H9 (cell line): ENCODE data around the gene TMEM250. TPM values are rescaled to one million over a fixed set of nuclear protein-coding genes. Genes with fewer than 3 reads are reported as not detected.

Source experiments
- DNase-seq: peaks from one replicate; pipeline ENCODE4 v3.0.0-alpha.2; 2017
- H2AFZ ChIP-seq: one replicate; pipeline ENCODE4 v1.6.1; 2013; ENCODE audit warnings: mild to moderate bottlenecking, low read length, control low read depth, moderate library complexity
- H2AK5ac ChIP-seq: 2 replicates; pipeline ENCODE4 v1.6.1; 2013; ENCODE audit warnings: low read length, control low read depth, mixed read lengths; ENCODE audit not compliant: insufficient read length
- H2BK120ac ChIP-seq: one replicate; pipeline ENCODE4 v1.6.1; 2013; ENCODE audit warnings: low read depth, mild to moderate bottlenecking, low read length, control low read depth, inconsistent platforms; ENCODE audit not compliant: poor library complexity, severe bottlenecking
- H2BK12ac ChIP-seq: 2 replicates; pipeline ENCODE4 v1.6.1; 2013; ENCODE audit warnings: low read length, control low read depth, mixed read lengths, low read depth; ENCODE audit not compliant: insufficient read length
- H2BK15ac ChIP-seq: 2 replicates; pipeline ENCODE4 v1.6.1; 2013; ENCODE audit warnings: low read depth, low read length, control low read depth
- H2BK20ac ChIP-seq: one replicate; pipeline ENCODE4 v1.6.1; 2013; ENCODE audit warnings: low read depth, mild to moderate bottlenecking, low read length, control low read depth, inconsistent platforms; ENCODE audit not compliant: poor library complexity, severe bottlenecking
- H2BK5ac ChIP-seq: 2 replicates; pipeline ENCODE4 v1.6.1; 2013; ENCODE audit warnings: low read length, control low read depth, mixed read lengths; ENCODE audit not compliant: insufficient read length
- H3K14ac ChIP-seq: 2 replicates; pipeline ENCODE4 v1.6.1; 2013; ENCODE audit warnings: low read length, control low read depth; ENCODE audit not compliant: insufficient read depth
- H3K18ac ChIP-seq: 2 replicates; pipeline ENCODE4 v1.6.1; 2013; ENCODE audit warnings: low read depth, mild to moderate bottlenecking, mixed read lengths, low read length, control low read depth; ENCODE audit not compliant: insufficient read length
- H3K23ac ChIP-seq: 2 replicates; pipeline ENCODE4 v1.6.1; 2013; ENCODE audit warnings: low read length, control low read depth, mixed read lengths, low read depth; ENCODE audit not compliant: insufficient read length
- H3K23me2 ChIP-seq: 2 replicates; pipeline ENCODE4 v1.6.1; 2013; ENCODE audit warnings: low read depth, mild to moderate bottlenecking, mixed read lengths, low read length, control low read depth; ENCODE audit not compliant: insufficient read length, poor library complexity, severe bottlenecking
- H3K27ac ChIP-seq: 2 replicates; pipeline ENCODE4 v1.5.1; 2013; ENCODE audit warnings: low read length, control low read depth, mixed read lengths, low read depth; ENCODE audit not compliant: insufficient read length
- H3K27me3 ChIP-seq: 2 replicates; pipeline ENCODE4 v1.6.1; 2013; ENCODE audit warnings: low read length, control low read depth, inconsistent platforms; ENCODE audit not compliant: insufficient read depth
- H3K4ac ChIP-seq: 2 replicates; pipeline ENCODE4 v1.6.1; 2013; ENCODE audit warnings: low read depth, mild to moderate bottlenecking, control low read depth, inconsistent platforms, low read length, moderate library complexity
- H3K4me1 ChIP-seq: 2 replicates; pipeline ENCODE4 v1.6.1; 2013; ENCODE audit warnings: low read length, control low read depth, inconsistent platforms; ENCODE audit not compliant: insufficient read depth
- H3K4me2 ChIP-seq: 2 replicates; pipeline ENCODE4 v1.6.1; 2013; ENCODE audit warnings: low read length, control low read depth, mixed read lengths; ENCODE audit not compliant: insufficient read length, insufficient read depth
- H3K56ac ChIP-seq: 2 replicates; pipeline ENCODE4 v1.6.1; 2013; ENCODE audit warnings: low read depth, mild to moderate bottlenecking, mixed read lengths, low read length, control low read depth; ENCODE audit not compliant: insufficient read length
- H3K79me1 ChIP-seq: 2 replicates; pipeline ENCODE4 v1.6.1; 2013; ENCODE audit warnings: low read depth, mild to moderate bottlenecking, moderate library complexity, low read length, control low read depth, inconsistent platforms; ENCODE audit not compliant: insufficient read depth, poor library complexity, severe bottlenecking
- H3K79me2 ChIP-seq: 2 replicates; pipeline ENCODE4 v1.6.1; 2013; ENCODE audit warnings: low read length, control low read depth, inconsistent platforms; ENCODE audit not compliant: insufficient read depth
- H3K9ac ChIP-seq: 2 replicates; pipeline ENCODE4 v1.6.1; 2013; ENCODE audit warnings: low read length, control low read depth, mixed read lengths; ENCODE audit not compliant: insufficient read length; ENCODE audit errors: extremely low read depth
- H3K9me3 ChIP-seq: one replicate; pipeline ENCODE4 v1.6.1; 2013; ENCODE audit warnings: low read depth, low read length, inconsistent platforms; ENCODE audit not compliant: control insufficient read depth
- H3T11ph ChIP-seq: one replicate; pipeline ENCODE4 v1.6.1; 2013; ENCODE audit warnings: mild to moderate bottlenecking, low read length, control low read depth, inconsistent platforms
- H4K20me1 ChIP-seq: one replicate; pipeline ENCODE4 v1.6.1; 2013; ENCODE audit not compliant: control insufficient read depth, insufficient read length, insufficient read depth
- H4K5ac ChIP-seq: 2 replicates; pipeline ENCODE4 v1.6.1; 2013; ENCODE audit warnings: low read depth, mild to moderate bottlenecking, mixed read lengths, low read length, control low read depth; ENCODE audit not compliant: insufficient read length
- H4K8ac ChIP-seq: replicated peaks from 2 replicates; pipeline ENCODE4 v1.6.1; 2013; ENCODE audit warnings: low read length, control low read depth, mixed read lengths, low read depth; ENCODE audit not compliant: insufficient read length
- H4K91ac ChIP-seq: 2 replicates; pipeline ENCODE4 v1.6.1; 2013; ENCODE audit warnings: low read depth, mild to moderate bottlenecking, moderate library complexity, mixed read lengths, low read length, control low read depth; ENCODE audit not compliant: insufficient read length
- H3K27ac Mint-ChIP-seq, 3 experiments: 2 replicates in 2 of 3; 3 replicates in 1 of 3; pipeline ENCODE4 v1.8.0; 2020 to 2021; ENCODE audit warnings: mixed read lengths in 3 of 3, mild to moderate bottlenecking in 1 of 3, moderate library complexity in 1 of 3
- H3K27me3 Mint-ChIP-seq: 2 replicates; pipeline ENCODE4 v1.8.0; 2021; ENCODE audit warnings: low read depth, mild to moderate bottlenecking, moderate library complexity, mixed read lengths
- H3K36me3 Mint-ChIP-seq, 3 experiments: 2 replicates in 2 of 3; 3 replicates in 1 of 3; pipeline ENCODE4 v1.8.0; 2020 to 2021; ENCODE audit warnings: low read depth in 3 of 3, mixed read lengths in 3 of 3; ENCODE audit not compliant: insufficient read depth in 1 of 3
- H3K4me1 Mint-ChIP-seq, 2 experiments: 2 replicates each; pipeline ENCODE4 v1.8.0; 2020; ENCODE audit warnings: mixed read lengths in 2 of 2
- H3K4me3 Mint-ChIP-seq, 2 experiments: 2 replicates in 1 of 2; 3 replicates in 1 of 2; pipeline ENCODE4 v1.8.0; 2020 to 2021; ENCODE audit warnings: mild to moderate bottlenecking in 2 of 2, mixed read lengths in 2 of 2, moderate library complexity in 1 of 2
- H3K9me3 Mint-ChIP-seq, 2 experiments: 2 replicates in 1 of 2; 3 replicates in 1 of 2; pipeline ENCODE4 v1.8.0; 2020; ENCODE audit warnings: mild to moderate bottlenecking in 2 of 2, mixed read lengths in 2 of 2, moderate library complexity in 1 of 2
- WGBS: extraction: QIAGEN DNeasy Blood & Tissue Kit; methylation state at CpG from one replicate; pipeline ENCODE4 v1.1.7; 2013; ENCODE audit warnings: missing lambda C conversion rate, low lambda C conversion rate, mixed read lengths; ENCODE audit not compliant: insufficient read length; ENCODE audit errors: extremely low coverage; 5-methylcytosine and 5-hydroxymethylcytosine counted together
- total RNA-seq: library from RNA; stranded (reverse); gene quantifications from 2 replicates; pipeline ENCODE4 v1.2.1, GENCODE V29; 2021
- TF ChIP-seq, protein P1 (sequence below): fragments of 200-600 bp; sonication (generic); conservative IDR thresholded peaks from 3 replicates; pipeline ENCODE4 v1.8.0; 2021; ENCODE audit warnings: antibody characterized with exemption, mild to moderate bottlenecking

TMEM250 gene
- total RNA-seq, 1 experiment from 2014 or later = 48.1 TPM

GRCh38 chr9:136147890-136148714 lies 29.4 kb upstream of the TMEM250 start:
- Histone ChIP-seq H3K27me3 (no peaks in the 10 kb centered on the region), H4K8ac (no peak overlapping the region), H3K4ac (no peak overlapping the region), H3K18ac (no peak overlapping the region), H3K4me1 (no peaks in the 10 kb centered on the region; the same call in 1 of the 2 replicates), H3K23ac (no peak overlapping the region), H3K9ac (no peak overlapping the region), H4K91ac (no peak overlapping the region), H2AK5ac (no peak overlapping the region), H4K5ac (no peak overlapping the region), H2BK5ac (no peak overlapping the region), H3K79me1 (no peaks in the 10 kb centered on the region), H2BK15ac (no peak overlapping the region), H3K4me2 (no peak overlapping the region), H3T11ph (no peak overlapping the region), H3K79me2 (no peaks in the 10 kb centered on the region), H3K56ac (no peak overlapping the region), H3K14ac (no peak overlapping the region; the same call in 1 of the 2 replicates), H2BK120ac (no peak overlapping the region), H4K20me1 (no peaks in the 10 kb centered on the region), H2BK12ac (no peak overlapping the region), H3K27ac (no peak overlapping the region), H3K23me2 (no peaks in the 10 kb centered on the region), H2BK20ac (no peak overlapping the region), H3K9me3 (no peaks in the 10 kb centered on the region), H2AFZ (no peak overlapping the region)
- DNase-seq = no peak
- no CpG with 5 or more reads among the region's 35 CpGs for WGBS
- H3K9me3 Mint-ChIP-seq = no peaks in the 10 kb centered on the region
- TF ChIP-seq, protein P1, sequence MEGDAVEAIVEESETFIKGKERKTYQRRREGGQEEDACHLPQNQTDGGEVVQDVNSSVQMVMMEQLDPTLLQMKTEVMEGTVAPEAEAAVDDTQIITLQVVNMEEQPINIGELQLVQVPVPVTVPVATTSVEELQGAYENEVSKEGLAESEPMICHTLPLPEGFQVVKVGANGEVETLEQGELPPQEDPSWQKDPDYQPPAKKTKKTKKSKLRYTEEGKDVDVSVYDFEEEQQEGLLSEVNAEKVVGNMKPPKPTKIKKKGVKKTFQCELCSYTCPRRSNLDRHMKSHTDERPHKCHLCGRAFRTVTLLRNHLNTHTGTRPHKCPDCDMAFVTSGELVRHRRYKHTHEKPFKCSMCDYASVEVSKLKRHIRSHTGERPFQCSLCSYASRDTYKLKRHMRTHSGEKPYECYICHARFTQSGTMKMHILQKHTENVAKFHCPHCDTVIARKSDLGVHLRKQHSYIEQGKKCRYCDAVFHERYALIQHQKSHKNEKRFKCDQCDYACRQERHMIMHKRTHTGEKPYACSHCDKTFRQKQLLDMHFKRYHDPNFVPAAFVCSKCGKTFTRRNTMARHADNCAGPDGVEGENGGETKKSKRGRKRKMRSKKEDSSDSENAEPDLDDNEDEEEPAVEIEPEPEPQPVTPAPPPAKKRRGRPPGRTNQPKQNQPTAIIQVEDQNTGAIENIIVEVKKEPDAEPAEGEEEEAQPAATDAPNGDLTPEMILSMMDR = no peak
- H3K27ac Mint-ChIP-seq = no peak overlapping the region
- no peak overlapping the region for H3K4me3 Mint-ChIP-seq
- peaks cover 5 to 22% of the 10 kb centered on the region in 2 experiments for H3K4me1 Mint-ChIP-seq
- peaks cover 15% of the 10 kb centered on the region for H3K27me3 Mint-ChIP-seq
- H3K36me3 Mint-ChIP-seq = no peaks in the 10 kb centered on the region; a peak in 1 of 7 replicates
